Kidney epithelial cell (primary cell): ENCODE data around the gene CFAP299. TPM values are rescaled to one million over a fixed set of nuclear protein-coding genes. Genes with fewer than 3 reads are reported as not detected.
A peak's percentile ranks its signal among the peaks of the same experiment; 100 is the strongest.

Experiments
- DNase-seq: peaks from one replicate; pipeline ENCODE4 v3.0.0-alpha.2; 2010; ENCODE audit warnings: low read depth
- H3K27me3 ChIP-seq: 2 replicates; pipeline ENCODE4 v1.6.0; 2011; ENCODE audit warnings: low read length; ENCODE audit not compliant: control insufficient read depth, insufficient read depth
- H3K36me3 ChIP-seq: 2 replicates; pipeline ENCODE4 v1.5.1; 2011; ENCODE audit warnings: low read length; ENCODE audit not compliant: control insufficient read depth, insufficient read depth
- H3K4me3 ChIP-seq: 2 replicates; pipeline ENCODE4 v1.5.1; 2011; ENCODE audit warnings: low read depth, mild to moderate bottlenecking, control low read depth, low read length
- CTCF ChIP-seq: IDR thresholded peaks from 2 replicates; pipeline ENCODE4 v1.5.1; 2011; ENCODE audit warnings: mild to moderate bottlenecking, moderate library complexity, low read length, control low read depth, inconsistent platforms; ENCODE audit not compliant: insufficient read depth, poor library complexity, severe bottlenecking
- total RNA-seq: library from RNA; depleted of rRNA; stranded (reverse); fragments of >200 nt; gene quantifications from 2 replicates; pipeline ENCODE4 v1.2.3, GENCODE V29; 2015

Gene CFAP299
- total RNA-seq, 1 donor from 2014 or later, result not detected

GRCh38 chr4:80307774-80308465, 27.6 kb upstream of the CFAP299 start:
- Histone ChIP-seq H3K4me3 (no peak overlapping the region), H3K36me3 (no peaks in the 10 kb centered on the region), H3K27me3 (no peaks in the 10 kb centered on the region)
- TF ChIP-seq CTCF, result no peak
- DNase-seq, result no peak

GRCh38 chr4:80308466-80308822, 27.1 kb upstream of the CFAP299 start:
- no peaks in the 10 kb centered on the region for H3K36me3 ChIP-seq
- DNase-seq, result no peak
- H3K4me3 ChIP-seq, result no peak overlapping the region
- no peaks in the 10 kb centered on the region for H3K27me3 ChIP-seq
- TF ChIP-seq CTCF, result no peak

GRCh38 chr4:80309294-80310004, 26.1 kb upstream of the CFAP299 start:
- peak; percentile 74 for DNase-seq
- no peak overlapping the region for H3K4me3 ChIP-seq
- TF ChIP-seq CTCF, result no peak
- no peaks in the 10 kb centered on the region for H3K36me3 ChIP-seq
- no peaks in the 10 kb centered on the region for H3K27me3 ChIP-seq

- no peak for TF ChIP-seq CTCF
- Histone ChIP-seq H3K27me3 (no peaks in the 10 kb centered on the region), H3K36me3 (no peaks in the 10 kb centered on the region), H3K4me3 (no peak overlapping the region)
- DNase-seq, result no peak
Observed at GRCh38 chr4:80311130-80311529, 24.4 kb upstream of the CFAP299 start.

- H3K27me3 ChIP-seq, result no peaks in the 10 kb centered on the region
- DNase-seq, result no peak
- H3K36me3 ChIP-seq, result no peaks in the 10 kb centered on the region
- H3K4me3 ChIP-seq, result no peak overlapping the region
- no peak for TF ChIP-seq CTCF
Observed at GRCh38 chr4:80312124-80312523, 23.4 kb upstream of the CFAP299 start.
